ENCODE measurements around the gene SLC35B1. TPM values are rescaled to one million over a fixed set of nuclear protein-coding genes. Genes with fewer than 3 reads are reported as not detected.
"Not testable (repeated sequence)": the region's sequence is repeated elsewhere in the genome, so short reads cannot be mapped to it uniquely, and the experiment has no call there.

The SLC35B1 gene
- total RNA-seq, 1 experiment from 2014 or later: 55.9 TPM

DNA sequence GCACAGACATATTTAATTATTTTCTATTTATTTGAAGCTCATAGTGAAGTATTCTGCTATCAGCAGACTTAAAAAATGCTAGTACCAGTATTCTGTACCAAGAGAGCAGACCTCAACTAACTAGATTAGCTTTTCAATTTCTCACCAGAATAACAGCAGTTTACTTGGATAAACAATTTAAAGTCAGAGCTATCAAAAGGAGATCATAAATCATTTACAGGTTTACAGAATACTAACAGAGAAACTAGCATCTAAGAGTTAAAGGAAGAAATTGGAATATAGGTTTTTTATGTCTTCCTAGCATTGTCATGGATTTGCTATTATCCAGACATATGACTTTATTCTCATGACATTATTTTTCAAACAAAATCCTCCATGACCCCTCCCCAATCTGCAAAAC is 33.3 kb downstream of the SLC35B1 start:
- POLR2A ChIA-PET: no interaction called here

GRCh38 chr17:49673679-49674078 is 34.1 kb downstream of the SLC35B1 start:
- H3K27me3 Mint-ChIP-seq (ENCODE audit: low read depth); H3K27ac Mint-ChIP-seq; DNase-seq (ENCODE audit: low spot score); H3K9me3 Mint-ChIP-seq; ATAC-seq; H3K4me3 Mint-ChIP-seq; CTCF ChIA-PET; POLR2A ChIA-PET: not testable (repeated sequence)
- H3K4me1 Mint-ChIP-seq: peaks cover 18% of the 10 kb centered on the region
- H3K36me3 Mint-ChIP-seq: peaks cover 20% of the 10 kb centered on the region

More for the DNA sequence above, 33.3 kb downstream of the SLC35B1 start:
- CTCF ChIA-PET: no interaction called here
- H3K36me3 Mint-ChIP-seq: peaks cover 20% of the 10 kb centered on the region
- DNase-seq (ENCODE audit: low spot score) (no peak), ATAC-seq (no peak)
- H3K9me3 Mint-ChIP-seq: peaks cover 6% of the 10 kb centered on the region
- TF ChIP-seq IRF2 (CRISPR knock-in tag; IDR thresholded peaks at IDR 0.05; ENCODE audit: borderline replicate concordance, low read depth): no peak
- no peak for TF ChIP-seq SP1 (CRISPR knock-in tag; conservative IDR thresholded peaks at IDR 0.05)
- no peak for TF ChIP-seq SMAD3 (CRISPR knock-in tag; IDR thresholded peaks at IDR 0.05; ENCODE audit: borderline replicate concordance)
- H3K4me1 Mint-ChIP-seq: peaks cover 18% of the 10 kb centered on the region
- H3K27me3 Mint-ChIP-seq (ENCODE audit: low read depth): peaks cover 13% of the 10 kb centered on the region
- no peak overlapping the region for H3K27ac Mint-ChIP-seq
- no peak overlapping the region for H3K4me3 Mint-ChIP-seq

DNA sequence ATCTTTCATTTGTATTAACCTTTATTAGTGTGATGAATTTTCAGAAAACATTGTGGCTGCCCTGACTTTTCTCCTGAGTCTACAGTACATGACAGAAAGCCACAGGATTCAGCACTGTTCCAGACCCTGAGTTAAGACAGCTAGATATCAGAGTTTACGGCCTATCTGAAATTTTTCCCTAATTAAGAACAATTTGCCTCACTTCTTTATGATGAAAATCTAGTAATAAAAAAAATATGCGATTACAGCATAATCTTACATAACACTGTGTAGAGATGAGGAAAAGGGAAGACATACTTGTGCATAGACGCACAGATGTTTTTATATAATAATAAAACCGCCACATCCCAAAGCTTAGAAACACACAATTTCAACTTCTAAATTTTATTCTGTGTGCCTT is 37.1 kb downstream of the SLC35B1 start:
- CTCF ChIA-PET: no interaction called here
- TF ChIP-seq ZNF425 (CRISPR knock-in tag; conservative IDR thresholded peaks at IDR 0.05): no peak
- no peak for TF ChIP-seq GRHL2 (CRISPR knock-in tag; IDR thresholded peaks at IDR 0.05; ENCODE audit: insufficient replicate concordance, severe bottlenecking)
- TF ChIP-seq ZNF671 (CRISPR knock-in tag; IDR thresholded peaks at IDR 0.05): no peak
- no peak for TF ChIP-seq HMGA2 (CRISPR knock-in tag; IDR thresholded peaks at IDR 0.05)
- no peak for TF ChIP-seq MLX (CRISPR knock-in tag; IDR thresholded peaks at IDR 0.05)
- no peak for TF ChIP-seq SOX15 (CRISPR knock-in tag; IDR thresholded peaks at IDR 0.05)
- TF ChIP-seq ELF4 (CRISPR knock-in tag; IDR thresholded peaks at IDR 0.05; ENCODE audit: low read depth): no peak
- TF ChIP-seq PRRX2 (CRISPR knock-in tag; IDR thresholded peaks at IDR 0.05): no peak
- TF ChIP-seq, protein P1, sequence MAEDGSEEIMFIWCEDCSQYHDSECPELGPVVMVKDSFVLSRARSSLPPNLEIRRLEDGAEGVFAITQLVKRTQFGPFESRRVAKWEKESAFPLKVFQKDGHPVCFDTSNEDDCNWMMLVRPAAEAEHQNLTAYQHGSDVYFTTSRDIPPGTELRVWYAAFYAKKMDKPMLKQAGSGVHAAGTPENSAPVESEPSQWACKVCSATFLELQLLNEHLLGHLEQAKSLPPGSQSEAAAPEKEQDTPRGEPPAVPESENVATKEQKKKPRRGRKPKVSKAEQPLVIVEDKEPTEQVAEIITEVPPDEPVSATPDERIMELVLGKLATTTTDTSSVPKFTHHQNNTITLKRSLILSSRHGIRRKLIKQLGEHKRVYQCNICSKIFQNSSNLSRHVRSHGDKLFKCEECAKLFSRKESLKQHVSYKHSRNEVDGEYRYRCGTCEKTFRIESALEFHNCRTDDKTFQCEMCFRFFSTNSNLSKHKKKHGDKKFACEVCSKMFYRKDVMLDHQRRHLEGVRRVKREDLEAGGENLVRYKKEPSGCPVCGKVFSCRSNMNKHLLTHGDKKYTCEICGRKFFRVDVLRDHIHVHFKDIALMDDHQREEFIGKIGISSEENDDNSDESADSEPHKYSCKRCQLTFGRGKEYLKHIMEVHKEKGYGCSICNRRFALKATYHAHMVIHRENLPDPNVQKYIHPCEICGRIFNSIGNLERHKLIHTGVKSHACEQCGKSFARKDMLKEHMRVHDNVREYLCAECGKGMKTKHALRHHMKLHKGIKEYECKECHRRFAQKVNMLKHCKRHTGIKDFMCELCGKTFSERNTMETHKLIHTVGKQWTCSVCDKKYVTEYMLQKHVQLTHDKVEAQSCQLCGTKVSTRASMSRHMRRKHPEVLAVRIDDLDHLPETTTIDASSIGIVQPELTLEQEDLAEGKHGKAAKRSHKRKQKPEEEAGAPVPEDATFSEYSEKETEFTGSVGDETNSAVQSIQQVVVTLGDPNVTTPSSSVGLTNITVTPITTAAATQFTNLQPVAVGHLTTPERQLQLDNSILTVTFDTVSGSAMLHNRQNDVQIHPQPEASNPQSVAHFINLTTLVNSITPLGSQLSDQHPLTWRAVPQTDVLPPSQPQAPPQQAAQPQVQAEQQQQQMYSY (CRISPR knock-in tag; IDR thresholded peaks at IDR 0.05): no peak
- no peak for TF ChIP-seq ZNF138 (CRISPR knock-in tag; conservative IDR thresholded peaks at IDR 0.05)
- no peak for TF ChIP-seq NR1H2 (CRISPR knock-in tag; IDR thresholded peaks at IDR 0.05)
- no peak for TF ChIP-seq CREM (CRISPR knock-in tag; IDR thresholded peaks at IDR 0.05)
- TF ChIP-seq GTF2I (CRISPR knock-in tag; conservative IDR thresholded peaks at IDR 0.05): no peak
- TF ChIP-seq, protein P2, sequence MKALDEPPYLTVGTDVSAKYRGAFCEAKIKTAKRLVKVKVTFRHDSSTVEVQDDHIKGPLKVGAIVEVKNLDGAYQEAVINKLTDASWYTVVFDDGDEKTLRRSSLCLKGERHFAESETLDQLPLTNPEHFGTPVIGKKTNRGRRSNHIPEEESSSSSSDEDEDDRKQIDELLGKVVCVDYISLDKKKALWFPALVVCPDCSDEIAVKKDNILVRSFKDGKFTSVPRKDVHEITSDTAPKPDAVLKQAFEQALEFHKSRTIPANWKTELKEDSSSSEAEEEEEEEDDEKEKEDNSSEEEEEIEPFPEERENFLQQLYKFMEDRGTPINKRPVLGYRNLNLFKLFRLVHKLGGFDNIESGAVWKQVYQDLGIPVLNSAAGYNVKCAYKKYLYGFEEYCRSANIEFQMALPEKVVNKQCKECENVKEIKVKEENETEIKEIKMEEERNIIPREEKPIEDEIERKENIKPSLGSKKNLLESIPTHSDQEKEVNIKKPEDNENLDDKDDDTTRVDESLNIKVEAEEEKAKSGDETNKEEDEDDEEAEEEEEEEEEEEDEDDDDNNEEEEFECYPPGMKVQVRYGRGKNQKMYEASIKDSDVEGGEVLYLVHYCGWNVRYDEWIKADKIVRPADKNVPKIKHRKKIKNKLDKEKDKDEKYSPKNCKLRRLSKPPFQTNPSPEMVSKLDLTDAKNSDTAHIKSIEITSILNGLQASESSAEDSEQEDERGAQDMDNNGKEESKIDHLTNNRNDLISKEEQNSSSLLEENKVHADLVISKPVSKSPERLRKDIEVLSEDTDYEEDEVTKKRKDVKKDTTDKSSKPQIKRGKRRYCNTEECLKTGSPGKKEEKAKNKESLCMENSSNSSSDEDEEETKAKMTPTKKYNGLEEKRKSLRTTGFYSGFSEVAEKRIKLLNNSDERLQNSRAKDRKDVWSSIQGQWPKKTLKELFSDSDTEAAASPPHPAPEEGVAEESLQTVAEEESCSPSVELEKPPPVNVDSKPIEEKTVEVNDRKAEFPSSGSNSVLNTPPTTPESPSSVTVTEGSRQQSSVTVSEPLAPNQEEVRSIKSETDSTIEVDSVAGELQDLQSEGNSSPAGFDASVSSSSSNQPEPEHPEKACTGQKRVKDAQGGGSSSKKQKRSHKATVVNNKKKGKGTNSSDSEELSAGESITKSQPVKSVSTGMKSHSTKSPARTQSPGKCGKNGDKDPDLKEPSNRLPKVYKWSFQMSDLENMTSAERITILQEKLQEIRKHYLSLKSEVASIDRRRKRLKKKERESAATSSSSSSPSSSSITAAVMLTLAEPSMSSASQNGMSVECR (CRISPR knock-in tag; IDR thresholded peaks at IDR 0.05; ENCODE audit: borderline replicate concordance): no peak
- no peak overlapping the region for H3K27ac Mint-ChIP-seq
- peaks cover 17% of the 10 kb centered on the region for H3K36me3 Mint-ChIP-seq
- POLR2A ChIA-PET: no interaction called here
- H3K9me3 Mint-ChIP-seq: no peaks in the 10 kb centered on the region
- H3K4me1 Mint-ChIP-seq: peaks cover 3% of the 10 kb centered on the region; the same call in 1 of the 2 replicates
- H3K27me3 Mint-ChIP-seq (ENCODE audit: low read depth): no peaks in the 10 kb centered on the region
- no peak for DNase-seq (ENCODE audit: low spot score)
- H3K4me3 Mint-ChIP-seq: no peak overlapping the region
- no peak for ATAC-seq

All from WTC11 (cell line).